Measurements from ENCODE around the gene MTTP. TPM values are rescaled to one million over a fixed set of nuclear protein-coding genes. Genes with fewer than 3 reads are reported as not detected.

Gene MTTP
- total RNA-seq, 1 experiment from 2014 or later = 0.20 TPM

DNA sequence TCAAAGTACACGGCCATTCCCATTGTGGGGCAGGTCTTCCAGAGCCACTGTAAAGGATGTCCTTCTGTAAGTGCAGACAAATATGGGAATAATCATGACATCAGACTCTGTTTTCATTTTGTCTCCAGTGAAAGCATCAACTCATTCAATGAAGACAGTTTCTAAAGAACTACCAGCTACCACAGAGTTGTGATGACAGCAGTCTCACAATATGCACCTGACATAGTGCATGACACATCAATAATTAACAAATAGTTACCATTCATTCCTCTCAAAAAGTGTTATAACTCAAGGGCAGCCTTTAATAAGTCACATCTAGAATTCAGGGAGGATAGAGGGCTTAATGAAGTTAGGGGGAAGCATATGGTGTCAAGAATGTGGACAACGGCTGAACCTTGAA is 20.2 kb downstream of the MTTP start:
- H3K27ac ChIP-seq (ENCODE audit: low read depth, low read length) = no peak overlapping the region
- no peaks in the 10 kb centered on the region for H3K4me1 ChIP-seq (ENCODE audit: control insufficient read depth in 1 of 2, insufficient read depth in 2 of 2, low read length in 2 of 2)
- CTCF ChIA-PET = no interaction called here
- H4K20me1 ChIP-seq (ENCODE audit: insufficient read depth) = no peaks in the 10 kb centered on the region
- no peaks in the 10 kb centered on the region for H3K36me3 ChIP-seq (ENCODE audit: control insufficient read depth in 1 of 2, insufficient read depth in 2 of 2, low read length in 2 of 2)
- ATAC-seq = no peak
- H3K9me3 ChIP-seq (ENCODE audit: control insufficient read depth in 1 of 2, insufficient read depth in 1 of 2, low read depth in 1 of 2, low read length in 2 of 2) = no peaks in the 10 kb centered on the region
- no peak for TF ChIP-seq CEBPB (IDR thresholded peaks at IDR 0.05; ENCODE audit: low read depth)
- no peak for TF ChIP-seq POLR2A (IDR thresholded peaks at IDR 0.05; ENCODE audit: borderline replicate concordance, extremely low read depth, insufficient read depth, insufficient read length)
- TF ChIP-seq, protein P1, sequence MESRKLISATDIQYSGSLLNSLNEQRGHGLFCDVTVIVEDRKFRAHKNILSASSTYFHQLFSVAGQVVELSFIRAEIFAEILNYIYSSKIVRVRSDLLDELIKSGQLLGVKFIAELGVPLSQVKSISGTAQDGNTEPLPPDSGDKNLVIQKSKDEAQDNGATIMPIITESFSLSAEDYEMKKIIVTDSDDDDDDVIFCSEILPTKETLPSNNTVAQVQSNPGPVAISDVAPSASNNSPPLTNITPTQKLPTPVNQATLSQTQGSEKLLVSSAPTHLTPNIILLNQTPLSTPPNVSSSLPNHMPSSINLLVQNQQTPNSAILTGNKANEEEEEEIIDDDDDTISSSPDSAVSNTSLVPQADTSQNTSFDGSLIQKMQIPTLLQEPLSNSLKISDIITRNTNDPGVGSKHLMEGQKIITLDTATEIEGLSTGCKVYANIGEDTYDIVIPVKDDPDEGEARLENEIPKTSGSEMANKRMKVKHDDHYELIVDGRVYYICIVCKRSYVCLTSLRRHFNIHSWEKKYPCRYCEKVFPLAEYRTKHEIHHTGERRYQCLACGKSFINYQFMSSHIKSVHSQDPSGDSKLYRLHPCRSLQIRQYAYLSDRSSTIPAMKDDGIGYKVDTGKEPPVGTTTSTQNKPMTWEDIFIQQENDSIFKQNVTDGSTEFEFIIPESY (IDR thresholded peaks at IDR 0.05; ENCODE audit: extremely low read depth, insufficient replicate concordance, low read length) = no peak
- TF ChIP-seq, protein P2, sequence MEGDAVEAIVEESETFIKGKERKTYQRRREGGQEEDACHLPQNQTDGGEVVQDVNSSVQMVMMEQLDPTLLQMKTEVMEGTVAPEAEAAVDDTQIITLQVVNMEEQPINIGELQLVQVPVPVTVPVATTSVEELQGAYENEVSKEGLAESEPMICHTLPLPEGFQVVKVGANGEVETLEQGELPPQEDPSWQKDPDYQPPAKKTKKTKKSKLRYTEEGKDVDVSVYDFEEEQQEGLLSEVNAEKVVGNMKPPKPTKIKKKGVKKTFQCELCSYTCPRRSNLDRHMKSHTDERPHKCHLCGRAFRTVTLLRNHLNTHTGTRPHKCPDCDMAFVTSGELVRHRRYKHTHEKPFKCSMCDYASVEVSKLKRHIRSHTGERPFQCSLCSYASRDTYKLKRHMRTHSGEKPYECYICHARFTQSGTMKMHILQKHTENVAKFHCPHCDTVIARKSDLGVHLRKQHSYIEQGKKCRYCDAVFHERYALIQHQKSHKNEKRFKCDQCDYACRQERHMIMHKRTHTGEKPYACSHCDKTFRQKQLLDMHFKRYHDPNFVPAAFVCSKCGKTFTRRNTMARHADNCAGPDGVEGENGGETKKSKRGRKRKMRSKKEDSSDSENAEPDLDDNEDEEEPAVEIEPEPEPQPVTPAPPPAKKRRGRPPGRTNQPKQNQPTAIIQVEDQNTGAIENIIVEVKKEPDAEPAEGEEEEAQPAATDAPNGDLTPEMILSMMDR (IDR thresholded peaks at IDR 0.05 in 2 of 3, conservative IDR thresholded peaks at IDR 0.05 in 1 of 3; ENCODE audit: borderline replicate concordance in 1 of 3, insufficient read depth in 1 of 3, low read depth in 2 of 3, low read length in 2 of 3) = no peak
- no peak for TF ChIP-seq SIN3A (IDR thresholded peaks at IDR 0.05; ENCODE audit: low read depth)
- TF ChIP-seq RAD21 (IDR thresholded peaks at IDR 0.05; ENCODE audit: low read depth) = no peak
- TF ChIP-seq, protein P3, sequence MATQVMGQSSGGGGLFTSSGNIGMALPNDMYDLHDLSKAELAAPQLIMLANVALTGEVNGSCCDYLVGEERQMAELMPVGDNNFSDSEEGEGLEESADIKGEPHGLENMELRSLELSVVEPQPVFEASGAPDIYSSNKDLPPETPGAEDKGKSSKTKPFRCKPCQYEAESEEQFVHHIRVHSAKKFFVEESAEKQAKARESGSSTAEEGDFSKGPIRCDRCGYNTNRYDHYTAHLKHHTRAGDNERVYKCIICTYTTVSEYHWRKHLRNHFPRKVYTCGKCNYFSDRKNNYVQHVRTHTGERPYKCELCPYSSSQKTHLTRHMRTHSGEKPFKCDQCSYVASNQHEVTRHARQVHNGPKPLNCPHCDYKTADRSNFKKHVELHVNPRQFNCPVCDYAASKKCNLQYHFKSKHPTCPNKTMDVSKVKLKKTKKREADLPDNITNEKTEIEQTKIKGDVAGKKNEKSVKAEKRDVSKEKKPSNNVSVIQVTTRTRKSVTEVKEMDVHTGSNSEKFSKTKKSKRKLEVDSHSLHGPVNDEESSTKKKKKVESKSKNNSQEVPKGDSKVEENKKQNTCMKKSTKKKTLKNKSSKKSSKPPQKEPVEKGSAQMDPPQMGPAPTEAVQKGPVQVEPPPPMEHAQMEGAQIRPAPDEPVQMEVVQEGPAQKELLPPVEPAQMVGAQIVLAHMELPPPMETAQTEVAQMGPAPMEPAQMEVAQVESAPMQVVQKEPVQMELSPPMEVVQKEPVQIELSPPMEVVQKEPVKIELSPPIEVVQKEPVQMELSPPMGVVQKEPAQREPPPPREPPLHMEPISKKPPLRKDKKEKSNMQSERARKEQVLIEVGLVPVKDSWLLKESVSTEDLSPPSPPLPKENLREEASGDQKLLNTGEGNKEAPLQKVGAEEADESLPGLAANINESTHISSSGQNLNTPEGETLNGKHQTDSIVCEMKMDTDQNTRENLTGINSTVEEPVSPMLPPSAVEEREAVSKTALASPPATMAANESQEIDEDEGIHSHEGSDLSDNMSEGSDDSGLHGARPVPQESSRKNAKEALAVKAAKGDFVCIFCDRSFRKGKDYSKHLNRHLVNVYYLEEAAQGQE (IDR thresholded peaks at IDR 0.05; ENCODE audit: low read depth) = no peak
- TF ChIP-seq ZNF274 (IDR thresholded peaks at IDR 0.05; ENCODE audit: low read depth, low read length) = no peak
- TF ChIP-seq EZH2phosphoT487 (IDR thresholded peaks at IDR 0.05; ENCODE audit: borderline replicate concordance) = no peak
- TF ChIP-seq SP1 (IDR thresholded peaks at IDR 0.05; ENCODE audit: low read depth) = no peak
- TF ChIP-seq JUND (IDR thresholded peaks at IDR 0.05) = no peak
- no peak for TF ChIP-seq ELF1 (IDR thresholded peaks at IDR 0.05; ENCODE audit: borderline replicate concordance, low read depth)
- TF ChIP-seq, protein P4, sequence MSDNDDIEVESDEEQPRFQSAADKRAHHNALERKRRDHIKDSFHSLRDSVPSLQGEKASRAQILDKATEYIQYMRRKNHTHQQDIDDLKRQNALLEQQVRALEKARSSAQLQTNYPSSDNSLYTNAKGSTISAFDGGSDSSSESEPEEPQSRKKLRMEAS (IDR thresholded peaks at IDR 0.05) = no peak
- TF ChIP-seq SRF (IDR thresholded peaks at IDR 0.05; ENCODE audit: low read depth) = no peak
- TF ChIP-seq YY1 (IDR thresholded peaks at IDR 0.05; ENCODE audit: extremely low read depth, insufficient replicate concordance, low read depth, low read length) = no peak
- TF ChIP-seq FOSL1 (IDR thresholded peaks at IDR 0.05; ENCODE audit: low read depth) = no peak
- no peak overlapping the region for H3K4me2 ChIP-seq (ENCODE audit: low read length)
- POLR2A ChIA-PET = no interaction called here
- intact Hi-C loops (cut with micrococcal nuclease) = no loop called here
- H3K9ac ChIP-seq (ENCODE audit: low read length) = no peak overlapping the region
- H3K9me2 ChIP-seq (ENCODE audit: insufficient read depth) = no peaks in the 10 kb centered on the region
- no peak overlapping the region for H3K4me3 ChIP-seq (replicated peaks in 1 of 2; ENCODE audit: low read depth in 1 of 2, low read length in 2 of 2)
- RAD21 ChIA-PET (ENCODE audit: low non-redundant PET in 1 of 2, low total read pairs in 2 of 2, uncharacterized antibody in 2 of 2, unreplicated experiment in 2 of 2) = no interaction called here
- no peaks in the 10 kb centered on the region for H3K27me3 ChIP-seq (ENCODE audit: insufficient read depth, low read length)
- BruUV-seq (replicated peaks) = no TSS peak
- no peaks in the 10 kb centered on the region for H3K79me2 ChIP-seq (ENCODE audit: insufficient read depth, low read length)
- DNase-seq (ENCODE audit: low read depth, low spot score) = no peak
- H2AFZ ChIP-seq (ENCODE audit: low read depth, low read length, poor library complexity, severe bottlenecking) = no peak overlapping the region

Data from HCT116 (cell line).